Measurements from ENCODE around the gene S1PR1. TPM values are rescaled to one million over a fixed set of nuclear protein-coding genes. Genes with fewer than 3 reads are reported as not detected.
A peak's percentile ranks its signal among the peaks of the same experiment; 100 is the strongest.

S1PR1 gene
- total RNA-seq, 2 donors from 2014 or later = 92.2 to 125 TPM

- Histone ChIP-seq H3K27me3 (no peaks in the 10 kb centered on the region), H3K4me1 (no peaks in the 10 kb centered on the region), H3K36me3 (no peaks in the 10 kb centered on the region), H3K27ac (peak overlapping the region in 1 of 2 donors; percentile 29), H3K9me3 (no peaks in the 10 kb centered on the region), H3K4me3 (no peak overlapping the region)
- DNase-seq (ENCODE audit: low spot score) = peak; percentile 69
- TF ChIP-seq CTCF (IDR thresholded peaks at IDR 0.05) = no peak
Observed at GRCh38 chr1:101193733-101194169, 43.1 kb upstream of the S1PR1 start.

GRCh38 chr1:101194746-101195145 is 42.1 kb upstream of the S1PR1 start:
- H3K9me3 ChIP-seq = no peaks in the 10 kb centered on the region
- no peak overlapping the region for H3K27ac ChIP-seq
- no peak for DNase-seq (ENCODE audit: low spot score)
- no peak overlapping the region for H3K4me3 ChIP-seq
- H3K27me3 ChIP-seq = no peaks in the 10 kb centered on the region
- TF ChIP-seq CTCF (IDR thresholded peaks at IDR 0.05) = no peak
- no peaks in the 10 kb centered on the region for H3K36me3 ChIP-seq
- no peaks in the 10 kb centered on the region for H3K4me1 ChIP-seq

- no peaks in the 10 kb centered on the region for H3K36me3 ChIP-seq
- H3K9me3 ChIP-seq = no peaks in the 10 kb centered on the region
- H3K4me1 ChIP-seq = no peaks in the 10 kb centered on the region
- DNase-seq (ENCODE audit: low spot score) = no peak
- H3K4me3 ChIP-seq = no peak overlapping the region
- TF ChIP-seq CTCF (IDR thresholded peaks at IDR 0.05) = no peak
- H3K27ac ChIP-seq = no peak overlapping the region
- H3K27me3 ChIP-seq = no peaks in the 10 kb centered on the region
Observed at GRCh38 chr1:101196668-101197067, 40.2 kb upstream of the S1PR1 start.

GRCh38 chr1:101198842-101199636 is 37.8 kb upstream of the S1PR1 start:
- no peaks in the 10 kb centered on the region for H3K9me3 ChIP-seq
- no peak overlapping the region for H3K4me3 ChIP-seq
- no peaks in the 10 kb centered on the region for H3K36me3 ChIP-seq
- H3K27me3 ChIP-seq = no peaks in the 10 kb centered on the region
- TF ChIP-seq CTCF (IDR thresholded peaks at IDR 0.05) = no peak
- no peak for DNase-seq (ENCODE audit: low spot score)
- peak overlapping the region in 1 of 2 donors; percentile 43 for H3K27ac ChIP-seq
- H3K4me1 ChIP-seq = peaks cover 0 to 9% of the 10 kb centered on the region in 2 donors

- Histone ChIP-seq H3K4me3 (no peak overlapping the region), H3K4me1 (peaks cover 0 to 15% of the 10 kb centered on the region in 2 donors), H3K27me3 (no peaks in the 10 kb centered on the region), H3K27ac (no peak overlapping the region), H3K9me3 (no peaks in the 10 kb centered on the region), H3K36me3 (no peaks in the 10 kb centered on the region)
- TF ChIP-seq CTCF (IDR thresholded peaks at IDR 0.05) = no peak
- DNase-seq (ENCODE audit: low spot score) = no peak
Observed at GRCh38 chr1:101199637-101199982, 37.2 kb upstream of the S1PR1 start.

- no peak for TF ChIP-seq CTCF (IDR thresholded peaks at IDR 0.05)
- DNase-seq (ENCODE audit: low spot score) = no peak
- Histone ChIP-seq H3K4me3 (no peak overlapping the region), H3K9me3 (no peaks in the 10 kb centered on the region), H3K27me3 (no peaks in the 10 kb centered on the region), H3K4me1 (peaks cover 0 to 18% of the 10 kb centered on the region in 2 donors), H3K36me3 (no peaks in the 10 kb centered on the region), H3K27ac (no peak overlapping the region)
Observed at GRCh38 chr1:101200513-101200912, 36.3 kb upstream of the S1PR1 start.

Data from right atrium auricular region (tissue), 2 donors.